ENCODE results near the gene CACNA2D2. TPM values are rescaled to one million over a fixed set of nuclear protein-coding genes. Genes with fewer than 3 reads are reported as not detected.

CACNA2D2 gene
- total RNA-seq, 1 donor from 2014 or later: 0.23 TPM

- Mint-ChIP-seq H3K27me3 (no peaks in the 10 kb centered on the region), H3K27ac (peak overlapping the region; percentile 92), H3K9me3 (no peaks in the 10 kb centered on the region), H3K4me3 (peak overlapping the region; percentile 88), H3K36me3 (ENCODE audit: low read depth) (peaks cover 21% of the 10 kb centered on the region), H3K4me1 (peaks cover 27% of the 10 kb centered on the region)
- DNase-seq: peak; percentile 96
- intact Hi-C loops (cut with micrococcal nuclease): loop anchor here (1.0 to 10.0 kb wide), 4 partner anchors 16 to 1847 kb away; partner anchors contain the start of genes HYAL3 and NAA80
Measured at GRCh38 chr3:50321336-50322114, 181.9 kb downstream of the CACNA2D2 start.

GRCh38 chr3:50320853-50321335 is 182.5 kb downstream of the CACNA2D2 start:
- H3K4me3 Mint-ChIP-seq: peak overlapping the region; percentile 88
- H3K27ac Mint-ChIP-seq: peak overlapping the region; percentile 86
- peak; percentile 93 for DNase-seq
- H3K4me1 Mint-ChIP-seq: peaks cover 29% of the 10 kb centered on the region
- H3K27me3 Mint-ChIP-seq: no peaks in the 10 kb centered on the region
- H3K36me3 Mint-ChIP-seq (ENCODE audit: low read depth): peaks cover 24% of the 10 kb centered on the region
- no peaks in the 10 kb centered on the region for H3K9me3 Mint-ChIP-seq
- intact Hi-C loops (cut with micrococcal nuclease): loop anchor here (1.0 to 10.0 kb wide), 4 partner anchors 16 to 1846 kb away; partner anchors contain the start of genes HYAL3 and NAA80

DNA sequence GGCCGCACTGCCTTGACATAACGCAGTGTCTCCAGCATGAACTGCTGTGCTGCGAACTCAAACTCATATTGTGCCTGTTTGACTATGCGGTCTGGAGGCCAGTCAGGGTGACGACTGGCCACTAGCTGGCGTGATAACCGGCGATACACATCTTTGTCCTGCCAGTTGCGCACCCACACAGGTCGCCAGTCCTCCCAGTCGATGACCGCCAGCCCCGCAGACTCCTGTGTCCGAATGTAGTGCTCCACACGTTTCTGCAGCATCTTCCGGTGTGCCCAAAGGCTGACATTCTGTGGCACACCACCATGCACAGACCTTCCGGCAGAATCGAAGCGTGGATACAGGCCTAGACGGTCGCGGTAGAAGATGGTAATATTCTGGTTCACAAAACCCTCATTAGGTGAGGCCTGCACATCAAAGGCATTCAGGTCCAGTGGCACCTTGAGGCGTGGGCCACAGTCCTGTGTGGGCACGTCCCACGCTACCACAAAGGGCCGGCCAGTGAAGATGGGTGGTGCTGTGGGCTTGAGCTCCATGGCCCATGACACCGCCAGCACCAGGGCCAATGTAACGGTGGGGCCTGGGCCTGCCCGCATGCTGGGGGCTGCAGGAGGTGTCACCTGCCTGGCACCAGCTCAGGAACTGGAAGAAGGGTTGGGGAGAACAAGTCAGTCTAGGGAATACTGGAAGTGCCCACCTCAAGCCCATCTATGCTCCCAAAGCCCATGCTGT is 183.4 kb downstream of the CACNA2D2 start:
- H3K27ac Mint-ChIP-seq: peak overlapping the region; percentile 34
- no peak for DNase-seq

DNA sequence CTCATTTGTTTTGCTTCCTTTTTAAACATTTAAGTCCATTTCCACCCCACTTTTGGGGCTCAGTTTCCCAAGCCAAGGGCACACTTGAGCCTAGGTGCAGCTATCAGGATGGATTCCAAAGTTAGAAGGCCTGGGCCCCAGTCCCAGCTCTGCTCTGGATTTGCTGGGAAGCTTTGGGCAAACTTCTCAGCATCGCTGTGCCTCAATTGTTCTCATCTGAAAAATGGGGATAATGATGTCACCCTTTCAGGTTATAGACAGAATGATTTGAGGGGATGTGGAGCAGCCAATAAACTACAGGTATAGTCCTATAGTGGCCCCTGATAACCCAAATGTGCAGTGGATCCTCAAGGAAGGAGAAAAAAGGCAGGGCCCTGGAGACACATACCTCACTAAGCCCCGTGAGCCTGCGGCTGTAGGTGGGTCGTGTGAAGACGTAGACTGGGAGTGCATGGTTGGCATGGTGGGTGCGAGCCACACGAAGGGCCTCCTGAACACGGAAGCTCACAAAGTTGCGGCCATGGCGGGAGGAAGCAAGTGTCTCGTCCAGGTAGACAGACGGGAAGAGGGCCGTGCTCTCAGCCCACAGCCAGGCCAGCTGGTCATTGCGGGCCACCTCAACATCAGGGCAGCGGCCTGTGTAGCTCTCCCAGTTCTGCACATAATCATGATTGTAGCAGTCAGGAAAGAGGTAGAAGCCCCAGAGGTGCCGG is 184.1 kb downstream of the CACNA2D2 start:
- no peaks in the 10 kb centered on the region for H3K27me3 Mint-ChIP-seq
- peaks cover 30% of the 10 kb centered on the region for H3K4me1 Mint-ChIP-seq
- intact Hi-C loops (cut with micrococcal nuclease): no loop called here
- DNase-seq: no peak
- H3K9me3 Mint-ChIP-seq: no peaks in the 10 kb centered on the region
- peak overlapping the region; percentile 4 for H3K4me3 Mint-ChIP-seq
- peaks cover 20% of the 10 kb centered on the region for H3K36me3 Mint-ChIP-seq (ENCODE audit: low read depth)
- H3K27ac Mint-ChIP-seq: no peak overlapping the region

More for the DNA sequence above, 183.4 kb downstream of the CACNA2D2 start:
- Mint-ChIP-seq H3K36me3 (ENCODE audit: low read depth) (peaks cover 24% of the 10 kb centered on the region), H3K4me1 (peaks cover 32% of the 10 kb centered on the region), H3K4me3 (peak overlapping the region; percentile 88), H3K9me3 (no peaks in the 10 kb centered on the region), H3K27me3 (no peaks in the 10 kb centered on the region)
- intact Hi-C loops (cut with micrococcal nuclease): loop anchor here (2.0 to 10.0 kb wide), 2 partner anchors 93 to 1845 kb away; no protein-coding TSS in a partner anchor

DNA sequence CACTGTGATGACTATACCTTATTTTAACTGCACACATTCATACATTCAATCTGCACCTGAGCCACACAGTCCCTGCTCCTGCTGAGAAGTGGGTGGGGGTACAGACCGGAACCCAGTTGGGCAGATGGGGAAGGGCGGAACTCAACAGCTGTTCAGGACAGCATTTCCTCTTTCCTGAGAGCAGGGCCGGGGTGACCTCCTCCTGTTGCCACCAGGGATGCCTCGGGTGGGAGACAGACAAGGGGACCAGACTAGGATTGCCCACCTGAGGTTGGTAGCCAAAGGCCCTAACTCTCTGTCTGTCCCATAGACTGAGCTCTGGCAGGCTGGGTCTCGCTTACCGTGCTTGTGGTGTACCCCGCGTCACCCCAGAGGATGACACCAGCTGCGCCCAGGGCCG is 184.8 kb downstream of the CACNA2D2 start:
- no peak for DNase-seq
- H3K4me1 Mint-ChIP-seq: peaks cover 30% of the 10 kb centered on the region
- peak overlapping the region; percentile 39 for H3K4me3 Mint-ChIP-seq
- H3K27me3 Mint-ChIP-seq: no peaks in the 10 kb centered on the region
- intact Hi-C loops (cut with micrococcal nuclease): no loop called here
- no peaks in the 10 kb centered on the region for H3K9me3 Mint-ChIP-seq
- H3K36me3 Mint-ChIP-seq (ENCODE audit: low read depth): peaks cover 21% of the 10 kb centered on the region
- H3K27ac Mint-ChIP-seq: peak overlapping the region; percentile 53

- no peak for DNase-seq
- Mint-ChIP-seq H3K4me1 (peaks cover 30% of the 10 kb centered on the region), H3K36me3 (ENCODE audit: low read depth) (peaks cover 21% of the 10 kb centered on the region), H3K4me3 (no peak overlapping the region), H3K9me3 (no peaks in the 10 kb centered on the region), H3K27me3 (no peaks in the 10 kb centered on the region), H3K27ac (no peak overlapping the region)
- intact Hi-C loops (cut with micrococcal nuclease): no loop called here
Measured at GRCh38 chr3:50318163-50318562, 185.3 kb downstream of the CACNA2D2 start.

DNA sequence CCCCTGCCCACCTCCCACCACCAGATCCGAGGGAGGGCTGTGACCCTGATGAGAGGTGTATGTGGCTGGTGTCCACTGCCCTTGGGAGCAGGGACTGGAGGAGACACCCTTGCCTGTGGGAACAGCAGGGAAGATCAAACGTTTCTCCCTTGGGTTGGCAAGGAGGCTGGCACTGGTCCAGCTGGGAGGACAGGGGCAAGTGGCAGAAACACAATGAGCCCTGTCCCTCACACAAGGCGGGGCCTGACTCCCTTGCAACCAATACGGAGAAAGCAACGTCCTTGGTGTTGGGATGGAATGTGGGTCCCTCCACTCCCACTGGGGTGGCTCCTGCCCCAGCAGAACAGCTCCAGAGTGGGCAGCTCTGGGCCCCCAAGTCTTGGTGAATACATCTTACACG is 186.1 kb downstream of the CACNA2D2 start:
- Mint-ChIP-seq H3K27ac (no peak overlapping the region), H3K4me1 (peaks cover 29% of the 10 kb centered on the region), H3K36me3 (ENCODE audit: low read depth) (peaks cover 21% of the 10 kb centered on the region), H3K4me3 (no peak overlapping the region), H3K27me3 (no peaks in the 10 kb centered on the region), H3K9me3 (no peaks in the 10 kb centered on the region)
- intact Hi-C loops (cut with micrococcal nuclease): no loop called here
- DNase-seq: no peak

DNA sequence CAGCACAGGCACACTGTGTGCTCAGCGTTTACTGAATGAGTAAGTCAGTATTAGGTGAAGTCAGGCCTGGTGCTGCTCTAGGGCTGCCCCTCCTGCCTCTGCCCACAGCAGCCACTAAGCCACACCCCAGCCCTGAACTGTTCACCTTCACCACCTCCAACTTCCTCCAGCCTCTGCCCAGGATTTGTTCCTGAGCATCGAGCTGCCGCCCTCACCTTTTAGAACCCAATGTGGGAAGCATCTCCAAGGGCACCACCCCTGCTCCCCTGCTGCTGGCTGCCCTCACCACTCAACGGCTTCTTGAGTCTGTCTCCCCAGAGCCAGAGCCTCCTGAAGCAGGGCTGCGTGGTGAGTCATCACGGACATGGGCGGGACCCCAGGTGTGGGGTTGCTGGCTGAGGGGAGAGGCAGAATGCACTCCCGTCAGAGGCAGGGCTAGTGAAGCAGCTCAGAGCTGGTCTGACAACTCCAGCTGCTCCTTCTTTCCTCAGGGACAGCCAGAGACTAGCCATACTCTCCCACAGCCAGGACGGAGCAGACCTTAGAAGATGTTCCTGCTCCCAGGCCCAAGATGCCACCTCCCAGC is 186.7 kb downstream of the CACNA2D2 start:
- Mint-ChIP-seq H3K9me3 (no peaks in the 10 kb centered on the region), H3K27ac (peak overlapping the region; percentile 2), H3K4me1 (peaks cover 28% of the 10 kb centered on the region), H3K4me3 (peak overlapping the region; percentile 36), H3K36me3 (ENCODE audit: low read depth) (peaks cover 21% of the 10 kb centered on the region), H3K27me3 (no peaks in the 10 kb centered on the region)
- intact Hi-C loops (cut with micrococcal nuclease): no loop called here
- DNase-seq: peak; percentile 77

GRCh38 chr3:50314816-50315215 is 188.6 kb downstream of the CACNA2D2 start:
- H3K4me3 Mint-ChIP-seq: no peak overlapping the region
- peaks cover 20% of the 10 kb centered on the region for H3K4me1 Mint-ChIP-seq
- H3K36me3 Mint-ChIP-seq (ENCODE audit: low read depth): peaks cover 22% of the 10 kb centered on the region
- H3K9me3 Mint-ChIP-seq: no peaks in the 10 kb centered on the region
- DNase-seq: no peak
- no peaks in the 10 kb centered on the region for H3K27me3 Mint-ChIP-seq
- H3K27ac Mint-ChIP-seq: no peak overlapping the region
- intact Hi-C loops (cut with micrococcal nuclease): no loop called here

- no peak overlapping the region for H3K4me3 Mint-ChIP-seq
- no peaks in the 10 kb centered on the region for H3K9me3 Mint-ChIP-seq
- no peak for DNase-seq
- H3K36me3 Mint-ChIP-seq (ENCODE audit: low read depth): peaks cover 23% of the 10 kb centered on the region
- peaks cover 20% of the 10 kb centered on the region for H3K4me1 Mint-ChIP-seq
- peak overlapping the region; percentile 72 for H3K27ac Mint-ChIP-seq
- intact Hi-C loops (cut with micrococcal nuclease): no loop called here
- no peaks in the 10 kb centered on the region for H3K27me3 Mint-ChIP-seq
Measured at GRCh38 chr3:50314342-50314741, 189.1 kb downstream of the CACNA2D2 start.

Other genes with a start within 250 kb of the CACNA2D2 start
- 0.45 and 0.82 TPM in 2 replicates for gene SEMA3B, start 234.5 kb downstream of the CACNA2D2 start, total RNA-seq
- gene LSMEM2, start 224.5 kb downstream of the CACNA2D2 start, total RNA-seq: not detected in 2 replicates
- gene IFRD2, start 211.2 kb downstream of the CACNA2D2 start, total RNA-seq: 231 and 233 TPM in 2 replicates
- gene HYAL3, start 204.2 kb downstream of the CACNA2D2 start, total RNA-seq: 7.1 and 7.3 TPM in 2 replicates
- gene NAA80, start 204.2 kb downstream of the CACNA2D2 start, total RNA-seq: 17.3 and 20.0 TPM in 2 replicates
- 0.28 and 0.50 TPM in 2 replicates for gene HYAL1, start 200.1 kb downstream of the CACNA2D2 start, total RNA-seq
- gene HYAL2, start 180.9 kb downstream of the CACNA2D2 start, total RNA-seq: 14.4 and 16.3 TPM in 2 replicates
- gene TUSC2, start 175.4 kb downstream of the CACNA2D2 start, total RNA-seq: 24.4 and 25.0 TPM in 2 replicates
- 68.3 and 68.8 TPM in 2 replicates for gene RASSF1, start 162.8 kb downstream of the CACNA2D2 start, total RNA-seq
- gene ZMYND10, start 157.9 kb downstream of the CACNA2D2 start, total RNA-seq: 1.2 and 1.3 TPM in 2 replicates
- 38.1 and 43.0 TPM in 2 replicates for gene NPRL2, start 152.9 kb downstream of the CACNA2D2 start, total RNA-seq
- 23.9 and 27.0 TPM in 2 replicates for gene CYB561D2, start 152.8 kb downstream of the CACNA2D2 start, total RNA-seq
- 20.3 and 20.5 TPM in 2 replicates for gene TMEM115, start 144.1 kb downstream of the CACNA2D2 start, total RNA-seq
- 32.6 and 35.4 TPM in 2 replicates for gene C3orf18, start 64.1 kb upstream of the CACNA2D2 start, total RNA-seq
- 62.9 and 66.0 TPM in 2 replicates for gene HEMK1, start 65.9 kb upstream of the CACNA2D2 start, total RNA-seq
- gene CISH, start 108.1 kb upstream of the CACNA2D2 start, total RNA-seq: 359 and 361 TPM in 2 replicates
- 199 and 207 TPM in 2 replicates for gene MAPKAPK3, start 113.5 kb upstream of the CACNA2D2 start, total RNA-seq
- gene DOCK3, start 171.3 kb upstream of the CACNA2D2 start, total RNA-seq: 1.7 and 1.8 TPM in 2 replicates

All from activated CD4-positive, alpha-beta T cell treated with anti-CD3 and anti-CD28 coated beads, Interleukin-2, amount 10 ng/mL, durations not matched to agents 24 days and 14 days (primary cell).